ENCODE results near the gene GJB1. TPM values are rescaled to one million over a fixed set of nuclear protein-coding genes. Genes with fewer than 3 reads are reported as not detected.

The GJB1 gene
- polyA plus RNA-seq, 3 donors, result not detected

- no peaks in the 10 kb centered on the region for H4K20me1 ChIP-seq (ENCODE audit: insufficient read depth, low read length)
- H3K9ac ChIP-seq (ENCODE audit: insufficient read depth, low read length, poor library complexity, severe bottlenecking), result peak overlapping the region; percentile 80
- H3K4me1 ChIP-seq (ENCODE audit: control insufficient read depth in 1 of 2, insufficient read depth in 2 of 2, low read length in 2 of 2), result peaks cover 6 to 11% of the 10 kb centered on the region in 2 donors
- Mint-ChIP-seq H3K36me3 (peaks cover 18 to 27% of the 10 kb centered on the region in 2 donors), H3K27ac (peak overlapping the region; percentile 94 to 99 (median 98)), H3K27me3 (ENCODE audit: low read depth in 3 of 3) (peaks cover 0 to 9% (median 2%) of the 10 kb centered on the region in 3 donors), H3K4me1 (peaks cover 9% of the 10 kb centered on the region), H3K4me3 (peak overlapping the region; percentile 79 to 88), H3K9me3 (peaks cover 0 to 3% (median 0%) of the 10 kb centered on the region in 7 donors)
- WGBS (ENCODE audit: insufficient coverage), result no CpG with 5 or more reads among the region's 10 CpGs
- H3K9me3 ChIP-seq (replicated peaks in 1 of 2; ENCODE audit: control insufficient read depth in 1 of 2, insufficient read depth in 1 of 2, low read length in 2 of 2), result no peaks in the 10 kb centered on the region
- DNase-seq, result peak in 2 of 3 donors; percentile 20 to 53
- H3K79me2 ChIP-seq (ENCODE audit: insufficient read depth, low read length), result no peaks in the 10 kb centered on the region
- TF ChIP-seq CTCF (IDR thresholded peaks at IDR 0.05), result no peak
- peak overlapping the region; percentile 60 for H2AFZ ChIP-seq (ENCODE audit: insufficient read depth, low read depth, low read length, poor library complexity, severe bottlenecking)
- H3K27me3 ChIP-seq (ENCODE audit: control insufficient read depth in 2 of 2, insufficient read depth in 2 of 2, low read length in 2 of 2), result no peaks in the 10 kb centered on the region
- H3K4me3 ChIP-seq (replicated peaks in 1 of 3; ENCODE audit: low read depth in 2 of 3, low read length in 3 of 3), result peak overlapping the region; percentile 75 to 90 (median 81)
- H3K36me3 ChIP-seq (replicated peaks in 1 of 2; ENCODE audit: control insufficient read depth in 1 of 2, insufficient read depth in 2 of 2, low read length in 2 of 2), result peaks cover 5 to 32% of the 10 kb centered on the region in 2 donors
- intact Hi-C loops (cut with micrococcal nuclease), result loop anchor here (5.0 to 10.0 kb wide), 3 partner anchors 64 to 1047 kb away; partner anchors contain the start of genes FOXO4 (in 1 of the 2), IGBP1 (in 1 of the 2) and MED12 (in 1 of the 2)
- peak overlapping the region; percentile 89 to 94 for H3K27ac ChIP-seq (ENCODE audit: low read depth in 1 of 2, low read length in 2 of 2)
- peak overlapping the region; percentile 72 for H3K4me2 ChIP-seq (replicated peaks; ENCODE audit: extremely low read depth, low read length, poor library complexity, severe bottlenecking)
Measured at GRCh38 chrX:71181558-71181909, 41.5 kb upstream of the GJB1 start.

- no peaks in the 10 kb centered on the region for H3K27me3 ChIP-seq (ENCODE audit: control insufficient read depth in 2 of 2, insufficient read depth in 2 of 2, low read length in 2 of 2)
- Mint-ChIP-seq H3K9me3 (peaks cover 0 to 3% (median 0%) of the 10 kb centered on the region in 7 donors), H3K4me1 (peaks cover 9% of the 10 kb centered on the region), H3K27me3 (ENCODE audit: low read depth in 3 of 3) (peaks cover 0 to 9% (median 2%) of the 10 kb centered on the region in 3 donors), H3K4me3 (peak overlapping the region; percentile 79 to 88), H3K36me3 (peaks cover 17 to 28% of the 10 kb centered on the region in 2 donors), H3K27ac (peak overlapping the region; percentile 94 to 99 (median 98))
- no peak for TF ChIP-seq CTCF (IDR thresholded peaks at IDR 0.05)
- peak overlapping the region; percentile 75 to 90 (median 81) for H3K4me3 ChIP-seq (replicated peaks in 1 of 3; ENCODE audit: low read depth in 2 of 3, low read length in 3 of 3)
- H3K9ac ChIP-seq (ENCODE audit: insufficient read depth, low read length, poor library complexity, severe bottlenecking), result peak overlapping the region; percentile 80
- H3K79me2 ChIP-seq (ENCODE audit: insufficient read depth, low read length), result no peaks in the 10 kb centered on the region
- peak overlapping the region; percentile 72 for H3K4me2 ChIP-seq (replicated peaks; ENCODE audit: extremely low read depth, low read length, poor library complexity, severe bottlenecking)
- H3K4me1 ChIP-seq (ENCODE audit: control insufficient read depth in 1 of 2, insufficient read depth in 2 of 2, low read length in 2 of 2), result peaks cover 6 to 11% of the 10 kb centered on the region in 2 donors
- DNase-seq, result peak; percentile 88 to 94 (median 94)
- peak overlapping the region; percentile 89 to 94 for H3K27ac ChIP-seq (ENCODE audit: low read depth in 1 of 2, low read length in 2 of 2)
- 0% methylated on average over 14 of the region's 42 CpGs for WGBS (ENCODE audit: insufficient coverage)
- peak overlapping the region; percentile 73 for H2AFZ ChIP-seq (ENCODE audit: insufficient read depth, low read depth, low read length, poor library complexity, severe bottlenecking)
- no peaks in the 10 kb centered on the region for H4K20me1 ChIP-seq (ENCODE audit: insufficient read depth, low read length)
- intact Hi-C loops (cut with micrococcal nuclease), result loop anchor here (5.0 to 10.0 kb wide), 3 partner anchors 65 to 1047 kb away; partner anchors contain the start of genes FOXO4 (in 1 of the 2), IGBP1 (in 1 of the 2) and MED12 (in 1 of the 2)
- H3K9me3 ChIP-seq (replicated peaks in 1 of 2; ENCODE audit: control insufficient read depth in 1 of 2, insufficient read depth in 1 of 2, low read length in 2 of 2), result no peaks in the 10 kb centered on the region
- peaks cover 5 to 27% of the 10 kb centered on the region in 2 donors for H3K36me3 ChIP-seq (replicated peaks in 1 of 2; ENCODE audit: control insufficient read depth in 1 of 2, insufficient read depth in 2 of 2, low read length in 2 of 2)
Measured at GRCh38 chrX:71181910-71182799, 40.9 kb upstream of the GJB1 start.
